ENCODE results near the gene SHOC2.

DNA sequence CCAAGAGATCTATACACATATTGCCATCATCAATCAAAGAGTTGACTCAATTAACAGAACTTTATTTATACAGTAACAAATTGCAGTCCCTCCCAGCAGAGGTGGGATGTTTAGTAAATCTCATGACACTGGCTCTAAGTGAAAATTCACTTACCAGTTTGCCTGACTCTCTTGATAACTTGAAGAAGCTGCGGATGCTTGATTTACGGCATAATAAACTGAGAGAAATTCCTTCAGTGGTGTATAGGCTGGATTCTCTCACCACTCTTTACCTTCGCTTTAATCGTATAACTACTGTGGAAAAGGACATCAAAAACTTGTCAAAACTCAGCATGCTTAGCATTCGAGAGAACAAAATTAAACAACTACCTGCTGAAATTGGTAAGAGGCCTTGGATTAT is 45.3 kb downstream of the SHOC2 start:
- TF ChIP-seq, protein P1, sequence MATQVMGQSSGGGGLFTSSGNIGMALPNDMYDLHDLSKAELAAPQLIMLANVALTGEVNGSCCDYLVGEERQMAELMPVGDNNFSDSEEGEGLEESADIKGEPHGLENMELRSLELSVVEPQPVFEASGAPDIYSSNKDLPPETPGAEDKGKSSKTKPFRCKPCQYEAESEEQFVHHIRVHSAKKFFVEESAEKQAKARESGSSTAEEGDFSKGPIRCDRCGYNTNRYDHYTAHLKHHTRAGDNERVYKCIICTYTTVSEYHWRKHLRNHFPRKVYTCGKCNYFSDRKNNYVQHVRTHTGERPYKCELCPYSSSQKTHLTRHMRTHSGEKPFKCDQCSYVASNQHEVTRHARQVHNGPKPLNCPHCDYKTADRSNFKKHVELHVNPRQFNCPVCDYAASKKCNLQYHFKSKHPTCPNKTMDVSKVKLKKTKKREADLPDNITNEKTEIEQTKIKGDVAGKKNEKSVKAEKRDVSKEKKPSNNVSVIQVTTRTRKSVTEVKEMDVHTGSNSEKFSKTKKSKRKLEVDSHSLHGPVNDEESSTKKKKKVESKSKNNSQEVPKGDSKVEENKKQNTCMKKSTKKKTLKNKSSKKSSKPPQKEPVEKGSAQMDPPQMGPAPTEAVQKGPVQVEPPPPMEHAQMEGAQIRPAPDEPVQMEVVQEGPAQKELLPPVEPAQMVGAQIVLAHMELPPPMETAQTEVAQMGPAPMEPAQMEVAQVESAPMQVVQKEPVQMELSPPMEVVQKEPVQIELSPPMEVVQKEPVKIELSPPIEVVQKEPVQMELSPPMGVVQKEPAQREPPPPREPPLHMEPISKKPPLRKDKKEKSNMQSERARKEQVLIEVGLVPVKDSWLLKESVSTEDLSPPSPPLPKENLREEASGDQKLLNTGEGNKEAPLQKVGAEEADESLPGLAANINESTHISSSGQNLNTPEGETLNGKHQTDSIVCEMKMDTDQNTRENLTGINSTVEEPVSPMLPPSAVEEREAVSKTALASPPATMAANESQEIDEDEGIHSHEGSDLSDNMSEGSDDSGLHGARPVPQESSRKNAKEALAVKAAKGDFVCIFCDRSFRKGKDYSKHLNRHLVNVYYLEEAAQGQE (IDR thresholded peaks at IDR 0.05; ENCODE audit: insufficient read depth in 1 of 2, low read depth in 2 of 2, low read length in 2 of 2) = no peak
- no peak for TF ChIP-seq TAF1 (IDR thresholded peaks at IDR 0.05; ENCODE audit: borderline replicate concordance, insufficient read depth, low read length)
- TF ChIP-seq SIN3A (IDR thresholded peaks at IDR 0.05; ENCODE audit: borderline replicate concordance, insufficient read depth, low read length) = no peak
- no peak for TF ChIP-seq POLR2AphosphoS5 (IDR thresholded peaks at IDR 0.05; ENCODE audit: low read depth, low read length)
